Measurements from ENCODE around the gene GALC. TPM values are rescaled to one million over a fixed set of nuclear protein-coding genes. Genes with fewer than 3 reads are reported as not detected.

Gene GALC
- total RNA-seq, 2 donors from 2014 or later = 19.7 to 42.5 TPM

- Histone ChIP-seq H3K27me3 (no peaks in the 10 kb centered on the region), H3K9me3 (no peaks in the 10 kb centered on the region), H3K4me1 (no peaks in the 10 kb centered on the region), H3K4me3 (no peak overlapping the region), H3K36me3 (replicated peaks in 1 of 2; ENCODE audit: insufficient read depth in 1 of 2, low read depth in 2 of 2) (no peaks in the 10 kb centered on the region), H3K27ac (no peak overlapping the region)
- intact Hi-C loops (cut with DNase I) = no loop called here
- TF ChIP-seq CTCF (IDR thresholded peaks at IDR 0.05) = no peak
- TF ChIP-seq POLR2A (IDR thresholded peaks at IDR 0.05) = no peak
- DNase-seq (no peak), ATAC-seq (no peak)
- WGBS, 2 donors = 61 to 79% methylated on average over 2 of the region's 2 CpGs
Measured at GRCh38 chr14:88036422-88036821, 43.4 kb upstream of the GALC start.

GRCh38 chr14:88034076-88034475 lies 41.1 kb upstream of the GALC start:
- 44 to 59% methylated on average over 2 of the region's 2 CpGs for WGBS, 2 donors
- H3K4me1 ChIP-seq = no peaks in the 10 kb centered on the region
- H3K4me3 ChIP-seq = no peak overlapping the region
- DNase-seq (no peak), ATAC-seq (no peak)
- H3K36me3 ChIP-seq (replicated peaks in 1 of 2; ENCODE audit: insufficient read depth in 1 of 2, low read depth in 2 of 2) = no peaks in the 10 kb centered on the region
- TF ChIP-seq POLR2A (IDR thresholded peaks at IDR 0.05) (no peak), CTCF (IDR thresholded peaks at IDR 0.05) (no peak)
- H3K9me3 ChIP-seq = no peaks in the 10 kb centered on the region
- no peak overlapping the region for H3K27ac ChIP-seq
- no peaks in the 10 kb centered on the region for H3K27me3 ChIP-seq
- intact Hi-C loops (cut with DNase I) = no loop called here

GRCh38 chr14:88032373-88032772 lies 39.4 kb upstream of the GALC start:
- Histone ChIP-seq H3K4me3 (no peak overlapping the region), H3K36me3 (replicated peaks in 1 of 2; ENCODE audit: insufficient read depth in 1 of 2, low read depth in 2 of 2) (no peaks in the 10 kb centered on the region), H3K27ac (no peak overlapping the region), H3K27me3 (no peaks in the 10 kb centered on the region), H3K9me3 (no peaks in the 10 kb centered on the region), H3K4me1 (no peaks in the 10 kb centered on the region)
- no peak for ATAC-seq
- intact Hi-C loops (cut with DNase I) = no loop called here
- 87 to 100% methylated on average over 1 of the region's 1 CpG for WGBS, 2 donors
- DNase-seq = no peak
- TF ChIP-seq POLR2A (IDR thresholded peaks at IDR 0.05) (no peak), CTCF (IDR thresholded peaks at IDR 0.05) (no peak)

- DNase-seq = no peak
- intact Hi-C loops (cut with DNase I) = no loop called here
- H3K27me3 ChIP-seq = no peaks in the 10 kb centered on the region
- TF ChIP-seq POLR2A (IDR thresholded peaks at IDR 0.05) = no peak
- TF ChIP-seq CTCF (IDR thresholded peaks at IDR 0.05) = no peak
- no peak overlapping the region for H3K4me3 ChIP-seq
- no peaks in the 10 kb centered on the region for H3K36me3 ChIP-seq (replicated peaks in 1 of 2; ENCODE audit: insufficient read depth in 1 of 2, low read depth in 2 of 2)
- WGBS, 2 donors = 42 to 53% methylated on average over 1 of the region's 1 CpG
- ATAC-seq = no peak
- no peaks in the 10 kb centered on the region for H3K4me1 ChIP-seq
- no peaks in the 10 kb centered on the region for H3K9me3 ChIP-seq
- H3K27ac ChIP-seq = no peak overlapping the region
Measured at GRCh38 chr14:88030892-88031291, 37.9 kb upstream of the GALC start.

- no peaks in the 10 kb centered on the region for H3K9me3 ChIP-seq
- DNase-seq (no peak), ATAC-seq (no peak)
- H3K4me1 ChIP-seq = no peaks in the 10 kb centered on the region
- no peak overlapping the region for H3K4me3 ChIP-seq
- TF ChIP-seq POLR2A (IDR thresholded peaks at IDR 0.05) = no peak
- TF ChIP-seq CTCF (IDR thresholded peaks at IDR 0.05) = no peak
- no peak overlapping the region for H3K27ac ChIP-seq
- H3K27me3 ChIP-seq = no peaks in the 10 kb centered on the region
- intact Hi-C loops (cut with DNase I) = no loop called here
- WGBS, 2 donors = 48 to 60% methylated on average over 1 of the region's 1 CpG
- no peaks in the 10 kb centered on the region for H3K36me3 ChIP-seq (replicated peaks in 1 of 2; ENCODE audit: insufficient read depth in 1 of 2, low read depth in 2 of 2)
Measured at GRCh38 chr14:88030079-88030478, 37.1 kb upstream of the GALC start.
